ENCODE measurements around the gene ARL2BP. TPM values are rescaled to one million over a fixed set of nuclear protein-coding genes. Genes with fewer than 3 reads are reported as not detected.

Gene ARL2BP
- total and polyA plus RNA-seq, 10 of the 15 experiments (the other 5 are each of a cell fraction or from before 2014, with no cell fraction given) = 12.5 to 56.6 (median 29.7) TPM

- no peaks in the 10 kb centered on the region for H3K27me3 ChIP-seq (replicated peaks in 1 of 2; ENCODE audit: control insufficient read depth in 2 of 2, insufficient read depth in 2 of 2, low read length in 1 of 2)
- no peaks in the 10 kb centered on the region; the same call in 2 of the 3 replicates for H3K9me3 ChIP-seq (replicated peaks; ENCODE audit: control insufficient read depth, insufficient read depth, low read length)
- SMC1A ChIA-PET (ENCODE audit: uncharacterized antibody, unreplicated experiment) = no interaction called here
- no peak overlapping the region for H2AFZ ChIP-seq (ENCODE audit: control insufficient read depth, low read depth, low read length)
- RAD21 ChIA-PET (ENCODE audit: unreplicated experiment) = interaction anchor here (0.6 to 0.9 kb wide), 2 partner anchors 10 to 79 kb away, joined by 3 to 4 read pairs; no protein-coding TSS in a partner anchor
- H3K9ac ChIP-seq (ENCODE audit: control insufficient read depth, insufficient read depth, low read length) = no peak overlapping the region
- no peak overlapping the region for H3K4me3 ChIP-seq
- H3K4me1 ChIP-seq (ENCODE audit: control insufficient read depth, insufficient read depth, low read length) = peaks cover 3% of the 10 kb centered on the region
- 92% methylated on average over 10 of the region's 10 CpGs for WGBS (ENCODE audit: insufficient coverage, insufficient replicate concordance, low lambda C conversion rate, missing lambda C conversion rate)
- ATAC-seq (no peak), FAIRE-seq (no peak), DNase-seq (ENCODE audit: low read depth, low spot score) (no peak)
- intact Hi-C loops (cut with micrococcal nuclease; ENCODE audit: unreplicated experiment) = no loop called here
- no TSS peak for BruUV-seq (replicated peaks)
- H4K20me1 ChIP-seq (ENCODE audit: control insufficient read depth, insufficient read depth) = no peaks in the 10 kb centered on the region
- TF ChIP-seq TBL1XR1 (IDR thresholded peaks at IDR 0.05; ENCODE audit: low read depth, low read length) = no peak
- no peak for TF ChIP-seq GATAD2B (conservative IDR thresholded peaks at IDR 0.05; ENCODE audit: low read depth)
- TF ChIP-seq DPF2 (IDR thresholded peaks at IDR 0.05) = no peak
- no peak for TF ChIP-seq ETV6 (conservative IDR thresholded peaks at IDR 0.05 in 1 of 2, IDR thresholded peaks at IDR 0.05 in 1 of 2; ENCODE audit: borderline replicate concordance in 1 of 2, low read depth in 1 of 2)
- no peak for TF ChIP-seq NFXL1 (IDR thresholded peaks at IDR 0.05; ENCODE audit: borderline replicate concordance)
- TF ChIP-seq, protein P1, sequence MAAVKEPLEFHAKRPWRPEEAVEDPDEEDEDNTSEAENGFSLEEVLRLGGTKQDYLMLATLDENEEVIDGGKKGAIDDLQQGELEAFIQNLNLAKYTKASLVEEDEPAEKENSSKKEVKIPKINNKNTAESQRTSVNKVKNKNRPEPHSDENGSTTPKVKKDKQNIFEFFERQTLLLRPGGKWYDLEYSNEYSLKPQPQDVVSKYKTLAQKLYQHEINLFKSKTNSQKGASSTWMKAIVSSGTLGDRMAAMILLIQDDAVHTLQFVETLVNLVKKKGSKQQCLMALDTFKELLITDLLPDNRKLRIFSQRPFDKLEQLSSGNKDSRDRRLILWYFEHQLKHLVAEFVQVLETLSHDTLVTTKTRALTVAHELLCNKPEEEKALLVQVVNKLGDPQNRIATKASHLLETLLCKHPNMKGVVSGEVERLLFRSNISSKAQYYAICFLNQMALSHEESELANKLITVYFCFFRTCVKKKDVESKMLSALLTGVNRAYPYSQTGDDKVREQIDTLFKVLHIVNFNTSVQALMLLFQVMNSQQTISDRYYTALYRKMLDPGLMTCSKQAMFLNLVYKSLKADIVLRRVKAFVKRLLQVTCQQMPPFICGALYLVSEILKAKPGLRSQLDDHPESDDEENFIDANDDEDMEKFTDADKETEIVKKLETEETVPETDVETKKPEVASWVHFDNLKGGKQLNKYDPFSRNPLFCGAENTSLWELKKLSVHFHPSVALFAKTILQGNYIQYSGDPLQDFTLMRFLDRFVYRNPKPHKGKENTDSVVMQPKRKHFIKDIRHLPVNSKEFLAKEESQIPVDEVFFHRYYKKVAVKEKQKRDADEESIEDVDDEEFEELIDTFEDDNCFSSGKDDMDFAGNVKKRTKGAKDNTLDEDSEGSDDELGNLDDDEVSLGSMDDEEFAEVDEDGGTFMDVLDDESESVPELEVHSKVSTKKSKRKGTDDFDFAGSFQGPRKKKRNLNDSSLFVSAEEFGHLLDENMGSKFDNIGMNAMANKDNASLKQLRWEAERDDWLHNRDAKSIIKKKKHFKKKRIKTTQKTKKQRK (IDR thresholded peaks at IDR 0.05; ENCODE audit: low read depth, low read length) = no peak
- TF ChIP-seq BMI1 (IDR thresholded peaks at IDR 0.05; ENCODE audit: borderline replicate concordance) = no peak
- peaks cover 2 to 5% of the 10 kb centered on the region in 2 experiments for H3K36me3 ChIP-seq (ENCODE audit: control insufficient read depth in 2 of 2, insufficient read depth in 2 of 2, low read length in 1 of 2)
- no peak overlapping the region for H3K4me2 ChIP-seq (ENCODE audit: control insufficient read depth, insufficient read depth)
- no peaks in the 10 kb centered on the region for H3K79me2 ChIP-seq (ENCODE audit: control insufficient read depth, insufficient read depth, low read length)
- in situ Hi-C loops (cut with MboI) = no loop called here
- no peak overlapping the region for H3K27ac ChIP-seq (ENCODE audit: control insufficient read depth, insufficient read depth)
- CTCF ChIA-PET = interaction anchor here (1.7 kb wide), 1 partner anchor 11 kb away, joined by 3 read pairs; the partner anchor contains the start of gene ARL2BP
- POLR2A ChIA-PET = interaction anchor here (1.5 kb wide), 1 partner anchor 9 kb away, joined by 3 read pairs; no protein-coding TSS in a partner anchor
Measured at GRCh38 chr16:57255686-57256415, 10.8 kb downstream of the ARL2BP start.
